ENCODE results near the gene CNTN1.

The CNTN1 gene

GRCh38 chr12:40831916-40832315 is 139.7 kb downstream of the CNTN1 start:
- no peak overlapping the region for H2AFZ ChIP-seq (ENCODE audit: insufficient read depth, low read length, poor library complexity)
- H3K27me3 ChIP-seq (ENCODE audit: insufficient read depth, low read length) = no peaks in the 10 kb centered on the region
- H3K4ac ChIP-seq (ENCODE audit: low read depth, low read length) = no peak overlapping the region
- H3K79me1 ChIP-seq (ENCODE audit: low read length) = no peaks in the 10 kb centered on the region
- no peaks in the 10 kb centered on the region for H3K9me3 ChIP-seq (ENCODE audit: insufficient read depth, low read depth, low read length)
- no peaks in the 10 kb centered on the region for H3K79me2 ChIP-seq (ENCODE audit: control insufficient read depth, insufficient read depth, low read length, poor library complexity)
- no peak overlapping the region for H2BK12ac ChIP-seq (ENCODE audit: low read length)
- no peak overlapping the region for H3K27ac ChIP-seq (ENCODE audit: low read depth, low read length)
- no peak overlapping the region for H4K91ac ChIP-seq (ENCODE audit: low read depth, low read length)
- H3K18ac ChIP-seq (ENCODE audit: low read length) = no peak overlapping the region
- no peak overlapping the region for H4K12ac ChIP-seq (ENCODE audit: low read depth, low read length)
- no peak overlapping the region for H3K14ac ChIP-seq (ENCODE audit: low read length)
- no peaks in the 10 kb centered on the region for H3K4me1 ChIP-seq (ENCODE audit: control insufficient read depth in 1 of 2, insufficient read depth in 2 of 2, low read length in 2 of 2)
- no peak overlapping the region for H4K8ac ChIP-seq (ENCODE audit: low read depth, low read length)
- no peak overlapping the region for H3K4me3 ChIP-seq (ENCODE audit: low read depth, low read length)
- H2AK5ac ChIP-seq (ENCODE audit: low read length) = no peak overlapping the region
- DNase-seq = no peak
- no peaks in the 10 kb centered on the region for H3K36me3 ChIP-seq (ENCODE audit: control insufficient read depth in 1 of 2, insufficient read depth in 2 of 2, low read length in 2 of 2)
- H2BK5ac ChIP-seq (ENCODE audit: low read depth, low read length, poor library complexity) = no peak overlapping the region
- no peak overlapping the region for H3K9ac ChIP-seq (ENCODE audit: low read length)
- no peak overlapping the region for H2BK120ac ChIP-seq (ENCODE audit: insufficient read depth, low read length, poor library complexity)
- no peak overlapping the region for H3K23ac ChIP-seq (ENCODE audit: low read length)
- no peak overlapping the region for H3K4me2 ChIP-seq (ENCODE audit: low read length)

- no peak overlapping the region for H3K18ac ChIP-seq (ENCODE audit: low read length)
- H4K12ac ChIP-seq (ENCODE audit: low read depth, low read length) = no peak overlapping the region
- no peak overlapping the region for H2AK5ac ChIP-seq (ENCODE audit: low read length)
- no peak overlapping the region for H2BK12ac ChIP-seq (ENCODE audit: low read length)
- no peak overlapping the region for H3K23ac ChIP-seq (ENCODE audit: low read length)
- H3K27ac ChIP-seq (ENCODE audit: low read depth, low read length) = no peak overlapping the region
- H3K4ac ChIP-seq (ENCODE audit: low read depth, low read length) = no peak overlapping the region
- peak; percentile 3 to 12 for DNase-seq
- no CpG with 5 or more reads among the region's 2 CpGs for whole genome bisulfite sequencing (ENCODE audit: extremely low coverage, insufficient coverage, insufficient read length)
- no peaks in the 10 kb centered on the region for H3K79me1 ChIP-seq (ENCODE audit: low read length)
- no peak overlapping the region for H3K14ac ChIP-seq (ENCODE audit: low read length)
- H3K36me3 ChIP-seq (ENCODE audit: control insufficient read depth in 1 of 2, insufficient read depth in 2 of 2, low read length in 2 of 2) = no peaks in the 10 kb centered on the region
- no peak overlapping the region for H3K4me3 ChIP-seq (ENCODE audit: low read depth, low read length)
- H3K4me1 ChIP-seq (ENCODE audit: control insufficient read depth in 1 of 2, insufficient read depth in 2 of 2, low read length in 2 of 2) = no peaks in the 10 kb centered on the region
- no peak overlapping the region for H2BK120ac ChIP-seq (ENCODE audit: insufficient read depth, low read length, poor library complexity)
- H3K27me3 ChIP-seq (ENCODE audit: insufficient read depth, low read length) = no peaks in the 10 kb centered on the region
- no peak overlapping the region for H4K91ac ChIP-seq (ENCODE audit: low read depth, low read length)
- no peak overlapping the region for H4K8ac ChIP-seq (ENCODE audit: low read depth, low read length)
- no peak overlapping the region for H3K4me2 ChIP-seq (ENCODE audit: low read length)
- no peak overlapping the region for H2AFZ ChIP-seq (ENCODE audit: insufficient read depth, low read length, poor library complexity)
- H2BK5ac ChIP-seq (ENCODE audit: low read depth, low read length, poor library complexity) = no peak overlapping the region
- H3K9ac ChIP-seq (ENCODE audit: low read length) = no peak overlapping the region
- no peaks in the 10 kb centered on the region for H3K9me3 ChIP-seq (ENCODE audit: insufficient read depth, low read depth, low read length)
- no peaks in the 10 kb centered on the region for H3K79me2 ChIP-seq (ENCODE audit: control insufficient read depth, insufficient read depth, low read length, poor library complexity)
Observed at GRCh38 chr12:40832668-40833067, 140.4 kb downstream of the CNTN1 start.

- Histone ChIP-seq H3K4me2 (ENCODE audit: low read length) (no peak overlapping the region), H3K14ac (ENCODE audit: low read length) (no peak overlapping the region), H3K18ac (ENCODE audit: low read length) (no peak overlapping the region), H2AK5ac (ENCODE audit: low read length) (no peak overlapping the region), H2BK5ac (ENCODE audit: low read depth, low read length, poor library complexity) (no peak overlapping the region), H4K91ac (ENCODE audit: low read depth, low read length) (no peak overlapping the region), H2AFZ (ENCODE audit: insufficient read depth, low read length, poor library complexity) (no peak overlapping the region), H4K8ac (ENCODE audit: low read depth, low read length) (no peak overlapping the region), H3K79me2 (ENCODE audit: control insufficient read depth, insufficient read depth, low read length, poor library complexity) (no peaks in the 10 kb centered on the region), H2BK120ac (ENCODE audit: insufficient read depth, low read length, poor library complexity) (no peak overlapping the region), H2BK12ac (ENCODE audit: low read length) (no peak overlapping the region), H3K79me1 (ENCODE audit: low read length) (no peaks in the 10 kb centered on the region), H3K4ac (ENCODE audit: low read depth, low read length) (no peak overlapping the region), H3K27ac (ENCODE audit: low read depth, low read length) (no peak overlapping the region), H3K4me3 (ENCODE audit: low read depth, low read length) (no peak overlapping the region), H3K9ac (ENCODE audit: low read length) (no peak overlapping the region), H3K4me1 (ENCODE audit: control insufficient read depth in 1 of 2, insufficient read depth in 2 of 2, low read length in 2 of 2) (no peaks in the 10 kb centered on the region), H4K12ac (ENCODE audit: low read depth, low read length) (no peak overlapping the region), H3K23ac (ENCODE audit: low read length) (no peak overlapping the region), H3K9me3 (ENCODE audit: insufficient read depth, low read depth, low read length) (no peaks in the 10 kb centered on the region), H3K36me3 (ENCODE audit: control insufficient read depth in 1 of 2, insufficient read depth in 2 of 2, low read length in 2 of 2) (no peaks in the 10 kb centered on the region), H3K27me3 (ENCODE audit: insufficient read depth, low read length) (no peaks in the 10 kb centered on the region)
- DNase-seq = no peak
- WGBS (ENCODE audit: extremely low coverage, insufficient coverage, insufficient read length) = no CpG with 5 or more reads among the region's 2 CpGs
Observed at GRCh38 chr12:40833818-40834217, 141.6 kb downstream of the CNTN1 start.

GRCh38 chr12:40834321-40834720 is 142.1 kb downstream of the CNTN1 start:
- no peak overlapping the region for H3K14ac ChIP-seq (ENCODE audit: low read length)
- H3K27me3 ChIP-seq (ENCODE audit: insufficient read depth, low read length) = no peaks in the 10 kb centered on the region
- no peak overlapping the region for H3K23ac ChIP-seq (ENCODE audit: low read length)
- no peak overlapping the region for H3K4me3 ChIP-seq (ENCODE audit: low read depth, low read length)
- no peaks in the 10 kb centered on the region for H3K9me3 ChIP-seq (ENCODE audit: insufficient read depth, low read depth, low read length)
- H3K79me2 ChIP-seq (ENCODE audit: control insufficient read depth, insufficient read depth, low read length, poor library complexity) = no peaks in the 10 kb centered on the region
- no peak overlapping the region for H4K91ac ChIP-seq (ENCODE audit: low read depth, low read length)
- no peak overlapping the region for H3K4me2 ChIP-seq (ENCODE audit: low read length)
- no peak overlapping the region for H2AK5ac ChIP-seq (ENCODE audit: low read length)
- no peak overlapping the region for H3K27ac ChIP-seq (ENCODE audit: low read depth, low read length)
- H2AFZ ChIP-seq (ENCODE audit: insufficient read depth, low read length, poor library complexity) = no peak overlapping the region
- no peak overlapping the region for H3K9ac ChIP-seq (ENCODE audit: low read length)
- no peak overlapping the region for H3K18ac ChIP-seq (ENCODE audit: low read length)
- H4K12ac ChIP-seq (ENCODE audit: low read depth, low read length) = no peak overlapping the region
- H2BK12ac ChIP-seq (ENCODE audit: low read length) = no peak overlapping the region
- no peaks in the 10 kb centered on the region for H3K4me1 ChIP-seq (ENCODE audit: control insufficient read depth in 1 of 2, insufficient read depth in 2 of 2, low read length in 2 of 2)
- H3K4ac ChIP-seq (ENCODE audit: low read depth, low read length) = no peak overlapping the region
- no peak for DNase-seq
- no peak overlapping the region for H2BK5ac ChIP-seq (ENCODE audit: low read depth, low read length, poor library complexity)
- H3K36me3 ChIP-seq (ENCODE audit: control insufficient read depth in 1 of 2, insufficient read depth in 2 of 2, low read length in 2 of 2) = no peaks in the 10 kb centered on the region
- no peak overlapping the region for H2BK120ac ChIP-seq (ENCODE audit: insufficient read depth, low read length, poor library complexity)
- no peak overlapping the region for H4K8ac ChIP-seq (ENCODE audit: low read depth, low read length)
- WGBS (ENCODE audit: extremely low coverage, insufficient coverage, insufficient read length) = no CpG with 5 or more reads among the region's 5 CpGs
- H3K79me1 ChIP-seq (ENCODE audit: low read length) = no peaks in the 10 kb centered on the region
